PFSK-1 (cell line): ENCODE data around the gene TLR1.
A peak's percentile ranks its signal among the peaks of the same experiment; 100 is the strongest.

Source experiments
- FOXP2 ChIP-seq: optimal IDR thresholded peaks from 2 replicates; pipeline ENCODE3; 2011; ENCODE audit warnings: borderline replicate concordance, control low read depth, inconsistent platforms; ENCODE audit not compliant: insufficient read depth; ENCODE audit errors: extremely low read length, extremely low read depth
- POLR2AphosphoS5 ChIP-seq: IDR thresholded peaks from 2 replicates; pipeline ENCODE4 v1.6.1; 2012; ENCODE audit warnings: low read depth, mild to moderate bottlenecking, control low read depth, low read length, moderate library complexity
- REST ChIP-seq, 2 experiments: IDR thresholded peaks; 2 replicates each; pipeline versions ENCODE4 v1.6.1 to v1.8.0; 2011 to 2012; ENCODE audit warnings: low read depth in 2 of 2, low read length in 2 of 2, control low read depth in 1 of 2, inconsistent platforms in 1 of 2, mild to moderate bottlenecking in 1 of 2, moderate library complexity in 1 of 2; ENCODE audit not compliant: insufficient read depth in 1 of 2
- SIN3A ChIP-seq: IDR thresholded peaks from 2 replicates; pipeline ENCODE4 v1.6.1; 2012; ENCODE audit warnings: mild to moderate bottlenecking, low read length, moderate library complexity, borderline replicate concordance; ENCODE audit not compliant: insufficient read depth
- TAF1 ChIP-seq: IDR thresholded peaks from 2 replicates; pipeline ENCODE4 v1.6.1; 2012; ENCODE audit warnings: low read length, control low read depth, borderline replicate concordance; ENCODE audit not compliant: insufficient read depth

The TLR1 gene

GRCh38 chr4:38819569-38819968, 15.0 kb upstream of the TLR1 start:
- TF ChIP-seq TAF1 (no peak), FOXP2 (no peak), REST (IDR thresholded peaks at IDR 0.05; ENCODE audit: insufficient read depth in 1 of 2, low read depth in 2 of 2, low read length in 2 of 2) (no peak), SIN3A (no peak), POLR2AphosphoS5 (no peak)

- TF ChIP-seq SIN3A (no peak), REST (IDR thresholded peaks at IDR 0.05; ENCODE audit: insufficient read depth in 1 of 2, low read depth in 2 of 2, low read length in 2 of 2) (no peak), TAF1 (no peak), FOXP2 (no peak), POLR2AphosphoS5 (no peak)
These were observed 13.9 kb upstream of the TLR1 start for GRCh38 chr4:38818441-38818976.

- TF ChIP-seq FOXP2 (no peak), TAF1 (no peak), POLR2AphosphoS5 (peak; percentile 61), REST (IDR thresholded peaks at IDR 0.05; ENCODE audit: insufficient read depth in 1 of 2, low read depth in 2 of 2, low read length in 2 of 2) (no peak), SIN3A (no peak)
These were observed 11.5 kb upstream of the TLR1 start for GRCh38 chr4:38815885-38816782.

- TF ChIP-seq POLR2AphosphoS5 = no peak
- no peak for TF ChIP-seq SIN3A
- no peak for TF ChIP-seq REST (IDR thresholded peaks at IDR 0.05; ENCODE audit: insufficient read depth in 1 of 2, low read depth in 2 of 2, low read length in 2 of 2)
- TF ChIP-seq TAF1 = no peak
- no peak for TF ChIP-seq FOXP2
These were observed 9.8 kb upstream of the TLR1 start for GRCh38 chr4:38814386-38814785.
